Endothelial cell (in vitro differentiated cells): Measurements from ENCODE around the gene ZNF774. TPM values are rescaled to one million over a fixed set of nuclear protein-coding genes. Genes with fewer than 3 reads are reported as not detected.
"Not testable (repeated sequence)": the region's sequence is repeated elsewhere in the genome, so short reads cannot be mapped to it uniquely, and the experiment has no call there.

Experiments
- DNase-seq: peaks from one replicate; pipeline ENCODE4 v3.0.0; 2021; ENCODE audit warnings: low spot score
- H3K27ac Mint-ChIP-seq: one replicate; pipeline ENCODE4 v1.8.0; 2021; ENCODE audit warnings: mixed read lengths, inconsistent platforms; ENCODE audit not compliant: unreplicated experiment
- H3K27me3 Mint-ChIP-seq: one replicate; pipeline ENCODE4 v1.8.0; 2021; ENCODE audit warnings: mild to moderate bottlenecking, moderate library complexity, mixed read lengths, inconsistent platforms; ENCODE audit not compliant: unreplicated experiment
- H3K36me3 Mint-ChIP-seq: one replicate; pipeline ENCODE4 v1.8.0; 2021; ENCODE audit warnings: mild to moderate bottlenecking, low read depth, mixed read lengths, inconsistent platforms; ENCODE audit not compliant: unreplicated experiment
- H3K4me1 Mint-ChIP-seq: one replicate; pipeline ENCODE4 v1.8.0; 2021; ENCODE audit warnings: mild to moderate bottlenecking, mixed read lengths, inconsistent platforms; ENCODE audit not compliant: unreplicated experiment
- H3K4me3 Mint-ChIP-seq: one replicate; pipeline ENCODE4 v1.8.0; 2021; ENCODE audit warnings: mild to moderate bottlenecking, mixed read lengths, inconsistent platforms; ENCODE audit not compliant: unreplicated experiment
- H3K9me3 Mint-ChIP-seq: one replicate; pipeline ENCODE4 v1.8.0; 2021; ENCODE audit warnings: mixed read lengths, inconsistent platforms; ENCODE audit not compliant: unreplicated experiment
- total RNA-seq: library from RNA; stranded (reverse); fragmentation: NEBNext Ultra II Directional; extraction: Animal tissue kit (Norgen Biotek cat#: 25700); gene quantifications from one replicate; pipeline ENCODE4 v1.2.1, GENCODE V29; 2021; ENCODE audit not compliant: unreplicated experiment
- TF ChIP-seq, protein P1 (sequence below): fragments of 200-600 bp; sonication (generic); IDR thresholded peaks from one replicate; pipeline ENCODE4 v1.5.0; 2021; ENCODE audit warnings: antibody characterized with exemption; ENCODE audit not compliant: unreplicated experiment

Gene ZNF774
- total RNA-seq, 1 donor from 2014 or later, result 4.1 TPM

DNA sequence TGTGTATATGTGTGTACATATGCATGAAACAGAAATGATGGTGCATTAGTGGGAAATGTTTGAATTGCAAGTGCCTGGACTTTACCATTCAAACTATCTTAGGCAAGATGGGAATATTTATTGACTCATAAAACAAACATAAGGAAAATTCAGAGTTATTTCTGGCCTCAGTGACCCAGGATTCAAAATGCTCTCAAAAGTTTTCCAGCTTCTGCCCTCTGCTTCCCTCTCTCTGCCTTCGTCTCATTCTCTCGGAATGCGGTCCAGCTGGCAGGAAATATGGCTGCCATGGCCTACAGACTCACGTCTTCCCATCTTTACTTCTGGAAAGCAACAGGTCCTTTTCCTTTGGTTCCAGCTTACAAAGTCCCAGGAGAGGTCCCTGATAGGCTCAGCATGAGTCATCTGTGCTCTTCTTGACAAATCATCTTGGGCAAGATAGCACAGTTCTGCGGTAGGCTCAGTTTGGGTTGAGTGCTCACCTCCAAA is 8.7 kb upstream of the ZNF774 start:
- Mint-ChIP-seq H3K4me1 (no peaks in the 10 kb centered on the region), H3K36me3 (no peaks in the 10 kb centered on the region), H3K4me3 (no peak overlapping the region), H3K27me3 (peaks cover 3% of the 10 kb centered on the region), H3K9me3 (no peaks in the 10 kb centered on the region), H3K27ac (no peak overlapping the region)
- no peak for DNase-seq
- TF ChIP-seq, protein P1, sequence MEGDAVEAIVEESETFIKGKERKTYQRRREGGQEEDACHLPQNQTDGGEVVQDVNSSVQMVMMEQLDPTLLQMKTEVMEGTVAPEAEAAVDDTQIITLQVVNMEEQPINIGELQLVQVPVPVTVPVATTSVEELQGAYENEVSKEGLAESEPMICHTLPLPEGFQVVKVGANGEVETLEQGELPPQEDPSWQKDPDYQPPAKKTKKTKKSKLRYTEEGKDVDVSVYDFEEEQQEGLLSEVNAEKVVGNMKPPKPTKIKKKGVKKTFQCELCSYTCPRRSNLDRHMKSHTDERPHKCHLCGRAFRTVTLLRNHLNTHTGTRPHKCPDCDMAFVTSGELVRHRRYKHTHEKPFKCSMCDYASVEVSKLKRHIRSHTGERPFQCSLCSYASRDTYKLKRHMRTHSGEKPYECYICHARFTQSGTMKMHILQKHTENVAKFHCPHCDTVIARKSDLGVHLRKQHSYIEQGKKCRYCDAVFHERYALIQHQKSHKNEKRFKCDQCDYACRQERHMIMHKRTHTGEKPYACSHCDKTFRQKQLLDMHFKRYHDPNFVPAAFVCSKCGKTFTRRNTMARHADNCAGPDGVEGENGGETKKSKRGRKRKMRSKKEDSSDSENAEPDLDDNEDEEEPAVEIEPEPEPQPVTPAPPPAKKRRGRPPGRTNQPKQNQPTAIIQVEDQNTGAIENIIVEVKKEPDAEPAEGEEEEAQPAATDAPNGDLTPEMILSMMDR, result no peak

DNA sequence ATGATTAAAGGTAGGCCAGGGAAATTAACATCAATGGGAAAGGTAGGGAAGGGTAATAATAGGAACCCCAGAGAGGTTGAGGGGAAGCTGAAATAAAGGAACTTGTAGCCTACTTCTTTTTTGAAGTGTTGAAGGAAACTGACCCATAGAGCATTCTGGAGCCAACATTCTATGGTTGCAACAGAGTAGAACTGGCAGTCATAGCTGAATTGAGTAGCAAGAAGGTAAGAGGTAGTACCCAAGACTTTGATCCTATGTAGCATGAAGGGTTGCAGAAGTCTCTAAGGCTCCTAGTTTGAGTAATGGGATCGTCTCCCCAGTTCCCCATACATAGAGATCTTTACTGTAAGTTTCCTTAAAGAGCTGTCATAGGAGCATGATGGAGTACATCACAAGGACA is 7.4 kb upstream of the ZNF774 start:
- Mint-ChIP-seq H3K27me3 (peaks cover 2% of the 10 kb centered on the region), H3K4me3 (no peak overlapping the region), H3K36me3 (no peaks in the 10 kb centered on the region), H3K9me3 (no peaks in the 10 kb centered on the region), H3K27ac (no peak overlapping the region), H3K4me1 (no peaks in the 10 kb centered on the region)
- TF ChIP-seq, protein P1, result no peak
- no peak for DNase-seq

DNA sequence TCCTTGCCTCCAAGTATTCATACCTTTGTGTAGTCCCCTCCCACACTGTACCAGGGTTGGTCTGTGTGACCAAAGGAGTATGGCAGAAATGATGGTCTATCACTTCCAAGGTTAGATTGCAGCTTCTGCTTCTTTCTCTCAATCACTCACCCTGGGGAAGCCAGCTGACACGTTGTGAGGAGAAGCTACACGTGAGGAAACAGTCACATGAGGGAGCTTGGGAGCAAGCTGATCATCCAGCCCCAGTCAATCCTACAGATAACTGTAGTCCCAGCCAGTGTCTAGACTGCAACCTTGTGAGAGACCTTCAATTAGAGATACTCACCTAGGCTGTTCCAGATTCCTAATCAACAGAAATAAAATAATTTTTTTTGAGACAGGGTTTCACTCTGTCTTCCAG is 6.2 kb upstream of the ZNF774 start:
- no peaks in the 10 kb centered on the region for H3K4me1 Mint-ChIP-seq
- no peak for DNase-seq
- H3K27ac Mint-ChIP-seq, result no peak overlapping the region
- no peak overlapping the region for H3K4me3 Mint-ChIP-seq
- H3K36me3 Mint-ChIP-seq, result no peaks in the 10 kb centered on the region
- peaks cover 2% of the 10 kb centered on the region for H3K27me3 Mint-ChIP-seq
- TF ChIP-seq, protein P1, result no peak
- H3K9me3 Mint-ChIP-seq, result no peaks in the 10 kb centered on the region

DNA sequence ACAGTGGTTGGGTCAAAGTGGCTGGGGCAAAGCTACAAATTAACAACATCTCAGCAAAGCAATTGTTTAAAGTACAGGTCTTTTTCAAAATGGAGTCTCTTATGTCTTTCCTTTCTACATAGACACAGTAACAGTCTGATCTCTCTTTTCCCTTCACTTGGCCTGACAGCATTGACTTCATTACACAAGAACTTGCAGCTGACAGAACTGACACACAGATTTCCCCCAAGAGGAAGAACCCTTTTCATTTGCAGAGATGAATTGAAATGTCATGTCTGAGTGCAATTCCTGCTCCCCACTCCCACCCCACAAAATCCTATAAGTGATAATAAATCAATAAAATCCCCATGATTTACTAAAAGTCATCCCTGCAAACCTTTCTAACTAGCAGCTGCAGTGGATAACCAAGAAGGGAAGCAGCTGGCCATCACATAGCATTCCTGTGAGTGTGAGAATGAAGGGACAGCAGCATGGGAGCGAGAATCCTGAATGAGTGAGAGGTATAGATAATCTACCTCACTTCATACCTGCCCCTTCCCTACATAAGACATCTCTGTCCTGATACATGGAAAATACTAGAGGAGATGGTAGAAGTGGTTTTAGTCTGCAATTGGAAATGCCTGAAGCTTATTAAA is 4.5 kb upstream of the ZNF774 start:
- not testable (repeated sequence) for H3K36me3 Mint-ChIP-seq, H3K9me3 Mint-ChIP-seq, H3K4me3 Mint-ChIP-seq

DNA sequence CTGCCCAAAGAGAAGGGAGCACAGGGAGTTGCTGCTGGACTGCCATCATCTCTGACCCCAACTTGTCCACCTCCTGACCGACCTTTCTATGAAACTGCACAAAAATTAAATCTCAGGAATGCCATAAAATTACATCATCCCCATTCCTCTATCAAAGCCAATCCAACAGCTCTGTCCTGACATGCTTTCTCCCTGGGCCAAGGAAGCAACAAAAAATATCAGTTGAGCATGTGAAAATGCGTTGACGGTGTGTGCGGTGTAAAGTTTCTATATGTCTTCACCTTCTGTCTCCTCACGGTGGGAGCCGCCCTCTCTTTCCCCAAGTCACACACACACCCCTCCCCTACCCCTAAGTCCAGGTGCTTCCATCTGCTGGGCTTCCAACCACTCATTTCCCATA is 3.6 kb upstream of the ZNF774 start:
- no peaks in the 10 kb centered on the region for H3K4me1 Mint-ChIP-seq
- H3K27me3 Mint-ChIP-seq, result peaks cover 2% of the 10 kb centered on the region
- H3K9me3 Mint-ChIP-seq, result no peaks in the 10 kb centered on the region
- no peak overlapping the region for H3K4me3 Mint-ChIP-seq
- H3K36me3 Mint-ChIP-seq, result no peaks in the 10 kb centered on the region
- TF ChIP-seq, protein P1, result no peak
- H3K27ac Mint-ChIP-seq, result no peak overlapping the region
- no peak for DNase-seq

More for the DNA sequence above, 4.5 kb upstream of the ZNF774 start:
- H3K27ac Mint-ChIP-seq, H3K27me3 Mint-ChIP-seq, H3K4me1 Mint-ChIP-seq, DNase-seq: not testable (repeated sequence)
